ENCODE data around the gene ACSM6. TPM values are rescaled to one million over a fixed set of nuclear protein-coding genes. Genes with fewer than 3 reads are reported as not detected.

Gene ACSM6
- total RNA-seq, 4 donors from 2014 or later: not detected

DNA sequence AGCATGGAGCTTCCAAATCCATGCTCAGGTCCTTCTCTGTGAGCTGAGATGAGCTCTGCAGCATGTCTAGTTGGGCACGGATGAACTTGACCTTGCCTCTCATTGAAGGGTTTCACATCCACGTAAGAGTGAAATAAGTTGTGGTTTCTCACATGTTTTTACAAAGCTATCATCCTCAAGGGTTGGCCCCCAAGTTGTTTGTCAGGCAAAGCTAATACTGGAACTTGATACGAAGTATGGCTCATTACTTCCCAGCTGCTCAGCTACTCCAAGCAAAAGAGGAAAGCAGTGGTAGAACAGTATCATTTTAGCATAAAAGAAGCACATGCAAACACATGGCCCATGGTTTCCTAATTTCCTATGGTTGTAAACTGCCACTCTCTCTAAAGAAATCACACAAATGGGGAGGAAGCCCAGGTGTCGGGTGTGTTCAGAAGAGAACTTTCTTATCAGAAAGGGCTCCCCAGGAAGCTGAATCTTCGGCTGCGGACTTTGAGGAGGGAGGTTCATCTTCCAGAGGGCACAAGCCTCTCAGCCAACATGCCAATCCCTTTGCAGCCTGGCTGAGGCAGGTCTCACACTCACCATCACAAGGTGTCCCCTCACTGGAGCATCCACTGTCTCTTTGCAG lies 51.5 kb downstream of the ACSM6 start:
- DNase-seq: no peak
- Histone ChIP-seq H3K27me3 (no peaks in the 10 kb centered on the region), H3K4me3 (no peak overlapping the region), H3K36me3 (peaks cover 0 to 84% (median 14%) of the 10 kb centered on the region in 3 donors), H3K4me1 (peaks cover 15 to 49% (median 28%) of the 10 kb centered on the region in 3 donors), H3K9me3 (no peaks in the 10 kb centered on the region), H3K27ac (no peak overlapping the region)
- intact Hi-C loops (cut with DNase I): loop anchor here (2.0 kb wide), 1 partner anchor 117 kb away; no protein-coding TSS in a partner anchor
- TF ChIP-seq, protein P1, sequence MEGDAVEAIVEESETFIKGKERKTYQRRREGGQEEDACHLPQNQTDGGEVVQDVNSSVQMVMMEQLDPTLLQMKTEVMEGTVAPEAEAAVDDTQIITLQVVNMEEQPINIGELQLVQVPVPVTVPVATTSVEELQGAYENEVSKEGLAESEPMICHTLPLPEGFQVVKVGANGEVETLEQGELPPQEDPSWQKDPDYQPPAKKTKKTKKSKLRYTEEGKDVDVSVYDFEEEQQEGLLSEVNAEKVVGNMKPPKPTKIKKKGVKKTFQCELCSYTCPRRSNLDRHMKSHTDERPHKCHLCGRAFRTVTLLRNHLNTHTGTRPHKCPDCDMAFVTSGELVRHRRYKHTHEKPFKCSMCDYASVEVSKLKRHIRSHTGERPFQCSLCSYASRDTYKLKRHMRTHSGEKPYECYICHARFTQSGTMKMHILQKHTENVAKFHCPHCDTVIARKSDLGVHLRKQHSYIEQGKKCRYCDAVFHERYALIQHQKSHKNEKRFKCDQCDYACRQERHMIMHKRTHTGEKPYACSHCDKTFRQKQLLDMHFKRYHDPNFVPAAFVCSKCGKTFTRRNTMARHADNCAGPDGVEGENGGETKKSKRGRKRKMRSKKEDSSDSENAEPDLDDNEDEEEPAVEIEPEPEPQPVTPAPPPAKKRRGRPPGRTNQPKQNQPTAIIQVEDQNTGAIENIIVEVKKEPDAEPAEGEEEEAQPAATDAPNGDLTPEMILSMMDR (IDR thresholded peaks at IDR 0.05): no peak
- TF ChIP-seq POLR2A (IDR thresholded peaks at IDR 0.05): no peak
- 61 to 66% methylated on average over 5 to 6 of the region's 6 CpGs for WGBS, 2 donors

DNA sequence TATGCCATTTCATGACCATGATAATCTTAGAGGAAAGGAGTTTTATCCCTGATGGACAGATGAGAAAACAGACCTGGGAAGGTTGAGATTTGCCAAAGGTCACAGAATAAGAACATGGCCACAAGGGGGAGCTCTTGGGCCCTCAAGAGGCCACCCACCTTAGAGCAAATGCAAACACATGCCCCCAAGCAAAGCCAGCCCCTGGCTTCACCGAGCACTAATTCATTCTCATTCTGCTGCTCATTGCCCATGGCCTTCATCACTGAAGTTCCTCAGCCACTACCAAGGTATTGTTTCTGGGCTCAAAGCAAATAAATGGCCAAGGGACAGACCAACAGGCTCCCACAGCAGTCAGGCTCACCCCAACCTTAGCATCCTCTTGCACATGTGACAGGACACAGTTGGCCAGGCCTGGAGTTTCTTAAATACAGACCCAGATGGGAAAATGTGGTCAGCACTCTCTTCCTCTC lies 52.6 kb downstream of the ACSM6 start:
- no peaks in the 10 kb centered on the region for H3K27me3 ChIP-seq
- DNase-seq: no peak
- peaks cover 15 to 49% (median 28%) of the 10 kb centered on the region in 3 donors for H3K4me1 ChIP-seq
- TF ChIP-seq POLR2A (IDR thresholded peaks at IDR 0.05): no peak
- TF ChIP-seq, protein P1 (IDR thresholded peaks at IDR 0.05): peak; percentile 76 to 88 (median 81)
- peak overlapping the region; percentile 58 to 84 (median 76) for H3K27ac ChIP-seq
- no peak overlapping the region for H3K4me3 ChIP-seq
- 0 to 8% methylated on average over 1 of the region's 1 CpG for WGBS, 2 donors
- H3K36me3 ChIP-seq: peaks cover 0 to 84% (median 7%) of the 10 kb centered on the region in 3 donors
- intact Hi-C loops (cut with DNase I): loop anchor here (2.0 kb wide), 1 partner anchor 116 kb away; no protein-coding TSS in a partner anchor
- H3K9me3 ChIP-seq: no peaks in the 10 kb centered on the region

DNA sequence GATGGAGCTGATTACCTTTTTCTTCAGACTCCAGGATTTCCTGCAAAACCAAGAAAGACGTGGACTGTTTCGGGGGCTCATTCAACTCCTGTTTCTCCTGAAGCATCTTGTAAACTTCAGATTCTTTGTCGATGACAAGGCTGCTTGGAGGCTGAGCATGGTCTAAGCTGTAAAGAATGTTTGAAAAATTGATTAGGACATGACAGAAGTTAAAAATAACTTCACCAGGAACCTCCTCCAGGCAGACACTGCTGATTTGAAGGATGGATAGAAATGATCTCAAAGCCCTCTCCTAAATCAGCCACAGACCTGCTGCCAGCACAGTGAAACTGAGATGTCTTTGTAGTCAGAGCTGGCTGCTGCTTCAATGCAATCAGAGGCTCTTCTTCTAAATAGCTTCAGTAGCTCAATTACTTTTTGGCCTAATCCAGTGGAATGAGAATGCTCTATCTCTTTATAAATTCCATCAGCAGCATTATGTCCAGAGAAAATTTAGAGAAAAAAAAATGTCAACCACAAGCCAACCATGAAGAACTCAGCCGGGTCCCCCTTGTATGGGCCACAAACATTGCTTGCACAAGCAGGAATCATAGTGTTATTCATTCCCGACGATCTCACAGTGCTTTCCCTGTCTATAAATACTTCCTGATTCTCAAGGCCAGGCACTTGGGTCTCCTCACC lies 53.3 kb downstream of the ACSM6 start:
- TF ChIP-seq, protein P1 (IDR thresholded peaks at IDR 0.05): no peak
- no peak for TF ChIP-seq POLR2A (IDR thresholded peaks at IDR 0.05)
- Histone ChIP-seq H3K4me1 (peaks cover 15 to 49% (median 28%) of the 10 kb centered on the region in 3 donors), H3K27ac (peak overlapping the region; percentile 58 to 84 (median 76)), H3K9me3 (no peaks in the 10 kb centered on the region), H3K36me3 (peaks cover 0 to 83% (median 7%) of the 10 kb centered on the region in 3 donors), H3K27me3 (no peaks in the 10 kb centered on the region), H3K4me3 (no peak overlapping the region)
- intact Hi-C loops (cut with DNase I): loop anchor here (2.0 kb wide), 1 partner anchor 115 kb away; no protein-coding TSS in a partner anchor
- 26 to 27% methylated on average over 6 of the region's 6 CpGs for WGBS, 2 donors
- DNase-seq: no peak

DNA sequence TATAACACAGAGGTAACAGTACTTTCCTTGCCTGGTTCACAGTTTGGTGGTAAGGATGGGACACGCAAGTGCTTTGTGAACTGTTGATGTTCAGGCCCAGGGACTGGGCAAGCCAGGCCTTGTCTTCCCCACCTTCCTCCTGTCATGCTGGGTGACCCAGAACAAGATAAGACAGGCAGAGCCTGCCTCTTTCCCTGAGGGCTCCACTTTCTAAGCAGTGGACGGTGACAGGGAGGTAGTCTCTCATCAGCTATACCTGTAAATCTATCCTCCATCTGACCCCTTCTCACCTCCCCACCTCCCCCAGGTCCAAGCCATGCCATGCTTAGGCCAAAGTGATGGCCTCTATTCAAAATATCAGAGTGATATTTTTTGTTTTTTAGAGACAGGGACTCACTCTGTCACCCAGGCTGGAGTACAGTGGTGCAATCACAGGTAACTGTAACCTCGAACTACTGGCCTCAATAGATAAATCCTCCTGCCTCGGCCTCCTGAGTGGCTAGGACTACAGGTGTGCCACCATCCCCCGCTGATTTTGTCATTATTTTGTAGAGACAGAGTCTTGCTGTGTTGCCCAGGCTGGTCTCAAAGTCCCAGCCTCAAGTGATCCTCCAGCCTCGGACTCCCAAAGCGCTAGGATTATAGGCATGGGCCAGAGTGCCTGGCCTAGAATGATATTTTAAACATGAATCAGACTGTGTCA lies 54.0 kb downstream of the ACSM6 start:
- peaks cover 0 to 76% (median 7%) of the 10 kb centered on the region in 3 donors for H3K36me3 ChIP-seq
- peaks cover 15 to 45% (median 28%) of the 10 kb centered on the region in 3 donors for H3K4me1 ChIP-seq
- TF ChIP-seq, protein P1 (IDR thresholded peaks at IDR 0.05): peak in 1 of 6 experiments; percentile 14
- TF ChIP-seq POLR2A (IDR thresholded peaks at IDR 0.05): no peak
- H3K9me3 ChIP-seq: no peaks in the 10 kb centered on the region
- no peak for DNase-seq
- H3K4me3 ChIP-seq: no peak overlapping the region
- WGBS, 2 donors: 62 to 76% methylated on average over 6 to 7 of the region's 7 CpGs
- no peaks in the 10 kb centered on the region for H3K27me3 ChIP-seq
- intact Hi-C loops (cut with DNase I): loop anchor here (2.0 kb wide), 1 partner anchor 115 kb away; no protein-coding TSS in a partner anchor
- H3K27ac ChIP-seq: peak overlapping the region; percentile 58 to 84 (median 76)
